Activated CD4-positive, alpha-beta T cell treated with anti-CD3 and anti-CD28 coated beads for 36 hours (primary cell): ENCODE results near the gene PPP3CA. TPM values are rescaled to one million over a fixed set of nuclear protein-coding genes. Genes with fewer than 3 reads are reported as not detected.
A peak's percentile ranks its signal among the peaks of the same experiment; 100 is the strongest.
"Not testable (repeated sequence)": the region's sequence is repeated elsewhere in the genome, so short reads cannot be mapped to it uniquely, and the experiment has no call there.

ENCODE experiments used
- ATAC-seq: fragments of 200-7000 bp; cut with Tn5 transposase; one replicate; pipeline ENCODE4 v1.10.0; 2021; ENCODE audit warnings: mild to moderate bottlenecking, moderate library complexity
- CTCF ChIA-PET: fragments of 350-600 bp; sonication (Branson Sonifier 250); formaldehyde crosslinking; loops from one replicate; lab custom pipeline; 2021; ENCODE audit warnings: antibody characterized with exemption; lab: Charles Lee
- POLR2A ChIA-PET: fragments of 350-600 bp; sonication (Branson Sonifier 250); formaldehyde crosslinking; loops from one replicate; lab custom pipeline; 2021; ENCODE audit warnings: antibody characterized with exemption, inconsistent platforms; lab: Charles Lee
- DNase-seq: peaks from one replicate; pipeline ENCODE4 v3.0.0-alpha.2; 2020
- H3K27ac Mint-ChIP-seq: one replicate; pipeline ENCODE4 v1.8.0; 2021; ENCODE audit warnings: mixed read lengths
- H3K27me3 Mint-ChIP-seq: one replicate; pipeline ENCODE4 v1.8.0; 2021; ENCODE audit warnings: mixed read lengths
- H3K36me3 Mint-ChIP-seq: one replicate; pipeline ENCODE4 v1.8.0; 2021; ENCODE audit warnings: low read depth, mixed read lengths
- H3K4me1 Mint-ChIP-seq: one replicate; pipeline ENCODE4 v1.8.0; 2021; ENCODE audit warnings: mixed read lengths
- H3K4me3 Mint-ChIP-seq: one replicate; pipeline ENCODE4 v1.8.0; 2021; ENCODE audit warnings: mild to moderate bottlenecking, moderate library complexity, mixed read lengths
- H3K9me3 Mint-ChIP-seq: one replicate; pipeline ENCODE4 v1.8.0; 2021; ENCODE audit warnings: low read depth, mixed read lengths
- intact Hi-C, 2 experiments: fragments of 100-400 bp; cut with DNase I in 1 of 2; cut with micrococcal nuclease in 1 of 2; formaldehyde crosslinking; loops; one replicate each; pipeline versions ENCODE4 v1.14.2 to v1.15.1; 2022 to 2024; cut with DNase I, micrococcal nuclease
- total RNA-seq, 2 experiments: library from RNA; stranded (reverse); gene quantifications; one replicate each; pipeline ENCODE4 v1.2.3, GENCODE V29; 2021

The PPP3CA gene
- total RNA-seq, 2 experiments from 2014 or later = 7.6 to 8.3 TPM

DNA sequence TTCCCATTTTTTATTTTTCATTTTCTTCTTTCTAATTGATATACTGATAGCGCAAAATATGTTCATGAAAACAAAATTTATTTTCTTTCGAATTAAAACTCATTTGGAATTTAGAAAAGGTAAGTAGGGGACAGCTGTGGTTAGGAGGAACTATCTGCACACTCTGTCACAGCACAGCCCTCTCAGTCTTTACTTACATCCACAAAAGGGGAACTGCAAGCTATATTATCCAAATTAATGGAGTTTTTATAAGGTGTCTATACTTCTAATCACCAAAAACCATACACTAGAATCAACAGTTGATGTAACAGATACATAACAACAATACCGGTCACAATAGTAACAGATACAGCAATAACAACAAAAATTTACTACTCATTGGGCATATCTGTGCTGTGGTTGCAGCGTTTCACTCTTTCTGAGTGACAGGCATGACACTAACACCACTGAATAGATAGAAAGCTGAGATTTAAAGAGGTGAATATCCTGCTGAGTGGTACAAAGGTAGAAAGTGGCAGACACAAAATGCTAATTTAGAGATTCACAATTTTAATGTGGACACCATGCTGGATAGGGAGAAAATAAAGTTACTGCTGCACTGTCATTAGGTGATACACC is 160.7 kb downstream of the PPP3CA start:
- Mint-ChIP-seq H3K27me3 (no peaks in the 10 kb centered on the region), H3K4me3 (no peak overlapping the region), H3K9me3 (no peaks in the 10 kb centered on the region), H3K36me3 (peaks cover 11% of the 10 kb centered on the region), H3K4me1 (peaks cover 3% of the 10 kb centered on the region), H3K27ac (no peak overlapping the region)
- intact Hi-C loops = loop anchor here (5.0 kb wide), 1 partner anchor 546 kb away; no protein-coding TSS in a partner anchor
- ChIA-PET POLR2A (no interaction called here), CTCF (interaction anchor here (1.2 kb wide), 1 partner anchor 141 kb away, joined by 4 read pairs; no protein-coding TSS in a partner anchor)
- DNase-seq (no peak), ATAC-seq (no peak)

DNA sequence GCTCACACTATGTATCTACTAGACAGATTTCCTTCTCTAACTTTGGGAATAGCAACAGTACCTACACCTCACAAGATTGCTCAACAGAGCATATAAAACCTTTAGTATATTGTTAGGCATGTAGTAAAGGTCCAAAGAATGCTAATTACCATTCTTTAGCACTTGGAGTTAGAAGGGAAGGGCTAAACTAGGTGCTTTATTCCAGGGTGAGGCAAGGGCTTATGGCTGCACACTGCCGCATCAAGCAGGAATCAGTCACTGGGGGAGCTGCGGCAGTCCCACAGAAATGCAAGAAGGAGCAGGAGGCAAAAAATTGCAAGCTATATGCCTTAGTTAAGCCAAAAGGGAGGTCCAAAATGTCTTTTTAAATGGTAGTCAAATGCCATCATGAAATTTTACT is 162.7 kb downstream of the PPP3CA start:
- H3K27ac Mint-ChIP-seq = no peak overlapping the region
- no peaks in the 10 kb centered on the region for H3K9me3 Mint-ChIP-seq
- no peak for ATAC-seq
- peaks cover 1% of the 10 kb centered on the region for H3K4me1 Mint-ChIP-seq
- CTCF ChIA-PET = interaction anchor here (1.0 kb wide), 1 partner anchor 16 kb away, joined by 3 read pairs; no protein-coding TSS in a partner anchor
- no peak for DNase-seq
- intact Hi-C loops = loop anchor here (5.0 kb wide), 1 partner anchor 548 kb away; no protein-coding TSS in a partner anchor
- POLR2A ChIA-PET = no interaction called here
- H3K27me3 Mint-ChIP-seq = no peaks in the 10 kb centered on the region
- peaks cover 11% of the 10 kb centered on the region for H3K36me3 Mint-ChIP-seq
- no peak overlapping the region for H3K4me3 Mint-ChIP-seq

DNA sequence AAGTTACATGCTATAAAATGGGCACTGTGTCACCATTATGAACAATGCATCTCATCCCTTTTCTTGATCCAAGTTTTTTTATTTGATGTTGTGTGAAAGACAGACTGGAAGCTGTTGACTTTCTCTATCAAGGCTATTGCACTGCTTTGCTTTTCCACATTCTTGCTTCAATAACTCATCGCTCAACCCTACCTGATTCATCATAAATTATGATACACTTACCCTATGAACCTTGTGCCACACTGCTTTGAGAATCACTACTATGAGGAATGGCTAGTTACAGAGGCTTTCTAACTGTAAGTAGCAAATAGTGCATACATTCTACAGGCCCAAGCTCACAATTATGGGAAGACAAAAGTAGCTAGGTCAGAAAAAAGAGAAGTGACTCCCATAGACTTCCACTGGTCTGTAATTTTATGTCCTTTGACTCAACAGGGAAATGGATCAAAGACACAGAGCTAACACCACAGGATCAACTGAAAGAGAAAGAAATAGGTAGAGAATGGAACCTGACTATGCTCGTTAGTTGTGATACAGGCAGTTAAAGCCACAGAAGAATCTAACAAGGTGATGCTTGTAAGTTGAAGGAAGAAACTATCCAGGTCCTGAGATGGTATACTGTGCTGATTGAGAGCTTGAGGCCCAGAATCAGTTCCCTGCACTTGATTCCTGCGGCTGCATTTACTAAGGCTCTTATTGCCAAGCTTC is 163.5 kb downstream of the PPP3CA start:
- no peaks in the 10 kb centered on the region for H3K27me3 Mint-ChIP-seq
- ChIA-PET POLR2A (no interaction called here), CTCF (interaction anchor here (1.6 kb wide), 1 partner anchor 547 kb away, joined by 5 read pairs; no protein-coding TSS in a partner anchor)
- intact Hi-C loops = no loop called here
- no peak overlapping the region for H3K4me3 Mint-ChIP-seq
- no peaks in the 10 kb centered on the region for H3K9me3 Mint-ChIP-seq
- peaks cover 11% of the 10 kb centered on the region for H3K36me3 Mint-ChIP-seq
- no peaks in the 10 kb centered on the region for H3K4me1 Mint-ChIP-seq
- DNase-seq = no peak
- H3K27ac Mint-ChIP-seq = no peak overlapping the region
- no peak for ATAC-seq

DNA sequence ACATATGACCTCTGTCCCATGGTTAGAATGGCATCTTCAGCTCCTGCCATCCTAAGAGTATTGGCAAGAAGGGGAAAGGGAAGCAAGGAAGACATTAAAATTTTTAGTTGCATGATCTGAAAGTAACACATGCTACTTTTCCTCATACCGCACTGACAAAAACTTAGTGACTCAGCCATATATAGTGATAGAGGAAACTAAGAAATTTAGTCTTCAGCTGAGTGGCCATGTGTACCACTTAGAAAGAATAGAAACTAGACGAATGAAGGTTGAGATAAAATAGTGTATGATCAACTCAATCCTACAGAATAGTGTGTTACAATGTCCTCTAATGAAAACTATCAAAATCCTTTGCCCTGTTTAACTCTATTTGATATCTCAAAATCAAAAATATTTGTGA is 164.1 kb downstream of the PPP3CA start:
- H3K4me1 Mint-ChIP-seq = peaks cover 2% of the 10 kb centered on the region
- CTCF ChIA-PET = interaction anchor here (1.6 kb wide), 1 partner anchor 547 kb away, joined by 5 read pairs; no protein-coding TSS in a partner anchor

DNA sequence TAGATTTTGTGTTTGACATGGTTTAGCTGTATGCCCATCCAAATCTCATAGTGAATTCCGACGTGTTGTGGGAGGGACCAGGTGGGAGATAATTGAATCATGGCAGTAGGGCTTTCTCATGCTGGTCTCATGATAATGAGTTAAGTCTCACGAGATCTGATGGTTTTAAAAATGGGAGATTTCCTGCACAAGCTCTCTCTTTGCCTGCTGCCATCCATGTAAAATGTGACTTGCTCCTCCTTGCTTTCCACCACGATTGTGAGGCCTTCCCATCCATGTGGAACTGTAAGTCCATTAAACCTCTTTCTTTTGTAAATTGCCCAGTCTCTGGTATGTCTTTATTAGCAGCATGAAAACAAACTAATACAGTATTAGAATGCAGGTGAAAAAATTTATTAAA is 164.6 kb downstream of the PPP3CA start:
- POLR2A ChIA-PET, H3K9me3 Mint-ChIP-seq, H3K4me3 Mint-ChIP-seq: not testable (repeated sequence)

More for the DNA sequence above, 164.1 kb downstream of the PPP3CA start:
- Mint-ChIP-seq H3K36me3 (peaks cover 11% of the 10 kb centered on the region), H3K4me3 (no peak overlapping the region), H3K27me3 (no peaks in the 10 kb centered on the region), H3K27ac (no peak overlapping the region), H3K9me3 (no peaks in the 10 kb centered on the region)
- ATAC-seq = no peak
- intact Hi-C loops = no loop called here
- DNase-seq = no peak
- POLR2A ChIA-PET = no interaction called here

DNA sequence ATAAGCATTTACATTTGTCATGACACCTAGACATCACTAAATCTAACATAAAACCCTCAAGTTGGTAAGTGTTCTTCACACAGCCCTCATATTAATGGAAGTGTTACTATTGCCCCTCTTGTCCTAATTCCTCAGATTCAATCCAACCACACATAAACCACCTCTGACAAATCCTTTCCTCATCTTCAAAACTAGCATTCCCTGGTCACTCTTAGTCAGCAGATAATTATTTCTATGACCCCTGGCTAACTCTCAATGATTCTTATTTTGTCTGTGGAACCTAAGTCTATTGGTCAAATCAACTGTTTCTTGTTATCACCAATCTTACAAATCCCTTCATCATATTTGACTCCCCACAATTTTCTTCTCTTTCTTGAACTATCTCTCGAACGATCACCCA is 168.6 kb downstream of the PPP3CA start:
- POLR2A ChIA-PET = no interaction called here
- intact Hi-C loops = loop anchor here in 1 of 2 experiments (10.0 kb wide), 1 partner anchor 1256 kb away; no protein-coding TSS in a partner anchor
- no peaks in the 10 kb centered on the region for H3K27me3 Mint-ChIP-seq
- peaks cover 20% of the 10 kb centered on the region for H3K4me1 Mint-ChIP-seq
- H3K27ac Mint-ChIP-seq = no peak overlapping the region
- H3K36me3 Mint-ChIP-seq = peaks cover 11% of the 10 kb centered on the region
- no peak for ATAC-seq
- no peak for DNase-seq
- no peaks in the 10 kb centered on the region for H3K9me3 Mint-ChIP-seq
- H3K4me3 Mint-ChIP-seq = no peak overlapping the region
- CTCF ChIA-PET = no interaction called here

More for the DNA sequence above, 164.6 kb downstream of the PPP3CA start:
- DNase-seq, H3K4me1 Mint-ChIP-seq, intact Hi-C loops, H3K27me3 Mint-ChIP-seq, ATAC-seq, H3K27ac Mint-ChIP-seq: not testable (repeated sequence)
- CTCF ChIA-PET = interaction anchor here (1.6 kb wide), 1 partner anchor 548 kb away, joined by 5 read pairs; no protein-coding TSS in a partner anchor
- H3K36me3 Mint-ChIP-seq = peaks cover 11% of the 10 kb centered on the region

DNA sequence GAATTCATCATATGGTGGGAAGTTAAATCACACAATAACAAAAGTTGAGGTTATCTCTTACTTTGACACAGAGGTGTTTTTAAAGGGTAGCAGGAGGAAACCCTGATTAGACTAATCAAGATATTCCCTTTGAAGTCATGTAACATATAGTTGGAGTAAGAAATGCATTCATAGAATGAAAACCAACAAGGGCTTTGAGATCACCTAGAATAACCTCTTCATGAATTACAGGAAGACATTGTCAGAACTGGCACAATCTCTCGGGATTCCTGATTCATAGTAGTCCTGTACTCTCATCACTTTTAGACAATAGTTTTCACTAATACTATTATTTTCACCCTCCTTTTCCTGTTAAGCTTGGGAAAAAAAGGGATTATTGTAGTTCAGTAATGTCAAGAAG is 170.2 kb downstream of the PPP3CA start:
- intact Hi-C loops = loop anchor here in 1 of 2 experiments (10.0 kb wide), 1 partner anchor 1258 kb away; no protein-coding TSS in a partner anchor
- Mint-ChIP-seq H3K27me3 (no peaks in the 10 kb centered on the region), H3K9me3 (no peaks in the 10 kb centered on the region), H3K36me3 (peaks cover 2% of the 10 kb centered on the region), H3K4me3 (no peak overlapping the region), H3K4me1 (peaks cover 22% of the 10 kb centered on the region), H3K27ac (no peak overlapping the region)
- CTCF ChIA-PET = no interaction called here
- ATAC-seq (peak; percentile 72), DNase-seq (no peak)
- POLR2A ChIA-PET = no interaction called here

DNA sequence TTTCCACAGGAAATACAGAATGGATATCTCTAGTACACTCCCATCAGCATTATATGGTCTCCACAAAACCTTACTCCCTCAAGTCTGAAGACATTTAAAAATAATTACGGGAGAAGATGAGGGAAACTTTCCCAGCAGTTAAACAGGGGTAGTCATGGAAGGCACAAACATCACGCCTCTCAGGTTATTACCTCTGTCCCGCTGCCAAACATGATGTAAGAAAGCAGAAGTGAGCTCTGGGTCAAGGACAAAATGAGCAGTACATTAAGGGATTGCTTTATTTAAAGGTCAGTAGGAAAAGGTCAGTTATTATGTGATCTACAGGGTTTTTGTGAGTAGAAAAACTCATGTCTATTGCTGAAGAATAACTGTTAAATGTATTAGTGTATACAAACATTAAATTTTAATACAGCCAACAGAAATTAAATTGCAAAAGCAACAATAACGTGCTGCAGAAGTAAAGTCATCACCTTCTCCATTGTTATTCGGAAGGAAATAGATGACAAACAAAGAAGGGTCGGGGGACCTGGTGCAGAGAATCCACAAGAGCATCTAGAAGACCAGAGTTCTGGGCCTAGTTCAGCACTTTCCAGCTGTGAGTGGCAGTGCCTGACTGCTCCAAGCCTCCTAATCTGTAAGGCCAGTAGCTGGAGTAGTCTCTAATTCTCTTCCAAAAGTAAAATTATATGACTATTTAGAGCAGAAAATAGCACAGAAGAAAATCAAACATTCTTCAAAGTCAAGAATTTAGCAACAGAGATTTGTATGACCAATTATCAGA is 171.2 kb downstream of the PPP3CA start:
- Mint-ChIP-seq H3K4me3 (no peak overlapping the region), H3K36me3 (no peaks in the 10 kb centered on the region), H3K9me3 (no peaks in the 10 kb centered on the region), H3K27me3 (no peaks in the 10 kb centered on the region), H3K27ac (no peak overlapping the region), H3K4me1 (peaks cover 22% of the 10 kb centered on the region)
- DNase-seq (no peak), ATAC-seq (no peak)
- ChIA-PET POLR2A (no interaction called here), CTCF (interaction anchor here (1.0 kb wide), 1 partner anchor 554 kb away, joined by 6 read pairs; no protein-coding TSS in a partner anchor)
- intact Hi-C loops = loop anchor here in 1 of 2 experiments (10.0 kb wide), 1 partner anchor 1259 kb away; no protein-coding TSS in a partner anchor

DNA sequence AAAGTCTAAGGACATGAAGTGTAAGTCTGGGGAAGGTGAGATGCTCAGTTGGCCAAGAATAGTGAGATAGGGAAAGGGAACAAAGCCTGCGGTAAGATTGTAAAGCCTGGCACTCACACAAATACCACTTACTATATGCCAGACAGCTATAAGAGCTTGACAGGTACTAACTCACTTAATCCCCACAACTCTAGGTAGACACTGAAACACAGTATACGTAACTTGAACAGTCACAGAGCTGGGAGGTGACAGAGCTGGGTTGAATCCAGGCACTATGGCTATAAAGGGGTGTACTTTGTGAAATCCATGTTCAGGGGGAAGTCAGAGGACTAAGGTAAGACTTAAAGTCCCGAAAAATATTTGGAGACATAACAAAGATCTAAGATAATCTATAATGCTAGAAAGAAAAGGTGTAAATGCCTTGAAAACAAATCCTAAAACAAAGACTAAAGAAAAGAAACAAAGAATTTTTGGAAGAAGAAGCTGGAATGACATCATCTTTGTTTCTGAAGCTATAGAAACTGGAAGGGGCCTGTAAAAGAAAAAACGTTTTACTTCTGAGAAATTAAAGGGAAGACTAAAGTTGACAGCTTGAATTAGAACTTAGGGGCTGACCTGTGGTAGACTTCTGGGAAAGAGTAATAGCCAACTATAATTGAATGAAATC is 172.5 kb downstream of the PPP3CA start:
- ATAC-seq (no peak), DNase-seq (no peak)
- CTCF ChIA-PET = interaction anchor here (1.0 to 1.4 kb wide), 2 partner anchors 16 to 556 kb away, joined by 3 to 6 read pairs; no protein-coding TSS in a partner anchor
- intact Hi-C loops = loop anchor here in 1 of 2 experiments (10.0 kb wide), 1 partner anchor 1260 kb away; no protein-coding TSS in a partner anchor
- peaks cover 22% of the 10 kb centered on the region for H3K4me1 Mint-ChIP-seq
- no peaks in the 10 kb centered on the region for H3K36me3 Mint-ChIP-seq
- POLR2A ChIA-PET = interaction anchor here (0.6 kb wide), 1 partner anchor 157 kb away, joined by 3 read pairs; no protein-coding TSS in a partner anchor
- H3K27ac Mint-ChIP-seq = no peak overlapping the region
- no peaks in the 10 kb centered on the region for H3K9me3 Mint-ChIP-seq
- no peak overlapping the region for H3K4me3 Mint-ChIP-seq
- no peaks in the 10 kb centered on the region for H3K27me3 Mint-ChIP-seq

DNA sequence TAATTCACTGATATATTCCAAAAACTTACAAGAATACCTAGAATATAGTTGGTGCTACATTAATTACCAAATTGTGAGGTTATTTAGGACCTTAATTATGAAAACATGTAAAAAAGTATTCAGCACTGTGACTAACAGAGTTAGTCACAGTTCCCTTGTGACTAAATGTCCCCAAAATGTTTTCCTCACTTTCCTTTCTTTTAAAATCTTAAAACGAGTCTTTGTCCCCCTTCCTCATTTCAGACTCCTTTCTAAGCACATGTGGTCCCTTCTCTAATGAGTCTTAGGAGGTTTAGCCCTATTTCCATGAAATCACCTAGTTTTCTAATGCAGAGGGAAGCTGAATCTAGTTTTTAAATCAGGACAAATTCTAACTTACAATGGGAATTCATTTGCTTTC is 175.0 kb downstream of the PPP3CA start:
- Mint-ChIP-seq H3K27ac (no peak overlapping the region), H3K36me3 (no peaks in the 10 kb centered on the region), H3K9me3 (no peaks in the 10 kb centered on the region), H3K27me3 (no peaks in the 10 kb centered on the region), H3K4me1 (peaks cover 19% of the 10 kb centered on the region), H3K4me3 (no peak overlapping the region)
- ChIA-PET CTCF (interaction anchor here (4.8 kb wide), 1 partner anchor 559 kb away, joined by 34 read pairs; no protein-coding TSS in a partner anchor), POLR2A (no interaction called here)
- DNase-seq (no peak), ATAC-seq (no peak)
- intact Hi-C loops = loop anchor here in 1 of 2 experiments (10.0 kb wide), 1 partner anchor 1262 kb away; no protein-coding TSS in a partner anchor
